A673 (cell line): ENCODE results near the gene SAFB2. TPM values are rescaled to one million over a fixed set of nuclear protein-coding genes. Genes with fewer than 3 reads are reported as not detected.
A peak's percentile ranks its signal among the peaks of the same experiment; 100 is the strongest.

Experiments
- BruUV-seq: library from RNA; stranded (reverse); fragments of 400-500 nt; replicated peaks from 2 replicates; lab custom pipeline; 2021; lab: Mats Ljungman, UMichigan
- CTCF ChIA-PET: fragments of 300-600 bp; sonication (Branson Sonifier 250); formaldehyde crosslinking; loops from one replicate; lab custom pipeline; 2022; ENCODE audit warnings: antibody characterized with exemption; lab: Charles Lee
- POLR2A ChIA-PET: fragments of 300-600 bp; sonication (Branson Sonifier 250); formaldehyde crosslinking; loops from one replicate; lab custom pipeline; 2022; ENCODE audit warnings: antibody characterized with exemption; ENCODE audit not compliant: low non-redundant PET; lab: Charles Lee
- DNase-seq: peaks from one replicate; pipeline ENCODE4 v3.0.0-alpha.2; 2015; ENCODE audit warnings: low spot score
- H3K27ac ChIP-seq: fragments of 200-600 bp; sonication (generic); 2 replicates; pipeline ENCODE4 v1.5.1; 2016; ENCODE audit warnings: mixed run types, low read depth, mild to moderate bottlenecking, mixed read lengths, antibody characterized with exemption, low read length; ENCODE audit not compliant: poor library complexity, severe bottlenecking
- H3K27me3 ChIP-seq: fragments of 200-600 bp; sonication (generic); replicated peaks from 2 replicates; pipeline ENCODE4 v1.6.1; 2017; ENCODE audit warnings: mixed run types, low read depth, mild to moderate bottlenecking, mixed read lengths, antibody characterized with exemption, low read length; ENCODE audit not compliant: insufficient read depth, poor library complexity
- H3K36me3 ChIP-seq: fragments of 200-600 bp; sonication (generic); 2 replicates; pipeline ENCODE4 v1.6.1; 2016; ENCODE audit warnings: mixed run types, mild to moderate bottlenecking, mixed read lengths, antibody characterized with exemption, low read length; ENCODE audit not compliant: insufficient read depth, poor library complexity, severe bottlenecking
- H3K4me1 ChIP-seq: fragments of 200-600 bp; sonication (generic); 2 replicates; pipeline ENCODE4 v1.6.1; 2017; ENCODE audit warnings: mixed run types, mild to moderate bottlenecking, mixed read lengths, antibody characterized with exemption, low read length; ENCODE audit not compliant: insufficient read depth, poor library complexity, severe bottlenecking
- H3K4me3 ChIP-seq: fragments of 200-600 bp; sonication (generic); 2 replicates; pipeline ENCODE4 v1.5.1; 2016; ENCODE audit warnings: low read depth, mixed run types, mild to moderate bottlenecking, mixed read lengths, low read length; ENCODE audit not compliant: poor library complexity, severe bottlenecking
- H3K9me3 ChIP-seq: fragments of 200-600 bp; sonication (generic); 2 replicates; pipeline ENCODE4 v1.6.1; 2016; ENCODE audit warnings: mixed run types, low read depth, mild to moderate bottlenecking, mixed read lengths, antibody characterized with exemption, low read length; ENCODE audit not compliant: poor library complexity, severe bottlenecking
- EZH2 ChIP-seq: fragments of 200-600 bp; sonication (generic); IDR thresholded peaks from 2 replicates; pipeline ENCODE4 v1.6.1; 2017; ENCODE audit warnings: borderline replicate concordance, low read depth, mild to moderate bottlenecking, mixed read lengths, antibody characterized with exemption, low read length; ENCODE audit not compliant: poor library complexity, severe bottlenecking
- intact Hi-C: fragments of 100-400 bp; cut with micrococcal nuclease; formaldehyde crosslinking; loops from one replicate; pipeline ENCODE4 v1.10.0; 2022; ENCODE audit not compliant: unreplicated experiment
- total RNA-seq: library from RNA; stranded (reverse); gene quantifications from 2 replicates; pipeline ENCODE4 v1.2.3, GENCODE V29; 2021
- TF ChIP-seq, protein P1 (sequence below): fragments of 300-800, 200-600 bp; sonication (generic); conservative IDR thresholded peaks from 2 replicates; pipeline ENCODE4 v1.5.1; 2017; ENCODE audit warnings: low read depth, mild to moderate bottlenecking, antibody characterized with exemption, low read length, moderate library complexity, mixed read lengths

Gene SAFB2
- total RNA-seq, 1 experiment from 2014 or later = 153 TPM

DNA sequence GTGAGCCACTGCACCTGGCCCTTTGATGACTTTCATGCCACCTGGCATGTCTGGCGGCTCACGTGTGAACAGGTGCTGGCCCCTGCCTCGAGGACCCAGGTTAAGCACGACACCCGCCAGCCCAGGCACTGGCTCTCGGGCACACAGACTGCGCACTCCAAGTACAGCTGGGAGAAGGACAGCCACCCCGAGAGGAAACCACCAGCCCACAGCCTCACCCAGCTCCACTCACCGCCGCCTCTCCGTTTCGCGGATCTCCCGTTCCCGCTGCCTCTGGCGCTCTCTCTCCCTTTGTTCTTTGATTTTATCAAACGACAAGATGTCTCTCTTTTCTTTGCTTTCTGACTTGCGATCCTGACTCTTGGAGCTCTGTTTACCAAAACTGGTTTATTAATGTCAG is 27.4 kb downstream of the SAFB2 start:
- Histone ChIP-seq H3K27ac (no peak overlapping the region), H3K36me3 (peaks cover 95% of the 10 kb centered on the region), H3K4me3 (no peak overlapping the region), H3K27me3 (no peaks in the 10 kb centered on the region), H3K4me1 (peaks cover 23% of the 10 kb centered on the region), H3K9me3 (no peaks in the 10 kb centered on the region)
- no TSS peak for BruUV-seq
- intact Hi-C loops = no loop called here
- DNase-seq = no peak
- TF ChIP-seq, protein P1, sequence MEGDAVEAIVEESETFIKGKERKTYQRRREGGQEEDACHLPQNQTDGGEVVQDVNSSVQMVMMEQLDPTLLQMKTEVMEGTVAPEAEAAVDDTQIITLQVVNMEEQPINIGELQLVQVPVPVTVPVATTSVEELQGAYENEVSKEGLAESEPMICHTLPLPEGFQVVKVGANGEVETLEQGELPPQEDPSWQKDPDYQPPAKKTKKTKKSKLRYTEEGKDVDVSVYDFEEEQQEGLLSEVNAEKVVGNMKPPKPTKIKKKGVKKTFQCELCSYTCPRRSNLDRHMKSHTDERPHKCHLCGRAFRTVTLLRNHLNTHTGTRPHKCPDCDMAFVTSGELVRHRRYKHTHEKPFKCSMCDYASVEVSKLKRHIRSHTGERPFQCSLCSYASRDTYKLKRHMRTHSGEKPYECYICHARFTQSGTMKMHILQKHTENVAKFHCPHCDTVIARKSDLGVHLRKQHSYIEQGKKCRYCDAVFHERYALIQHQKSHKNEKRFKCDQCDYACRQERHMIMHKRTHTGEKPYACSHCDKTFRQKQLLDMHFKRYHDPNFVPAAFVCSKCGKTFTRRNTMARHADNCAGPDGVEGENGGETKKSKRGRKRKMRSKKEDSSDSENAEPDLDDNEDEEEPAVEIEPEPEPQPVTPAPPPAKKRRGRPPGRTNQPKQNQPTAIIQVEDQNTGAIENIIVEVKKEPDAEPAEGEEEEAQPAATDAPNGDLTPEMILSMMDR = no peak
- TF ChIP-seq EZH2 = no peak
- ChIA-PET POLR2A (no interaction called here), CTCF (no interaction called here)

DNA sequence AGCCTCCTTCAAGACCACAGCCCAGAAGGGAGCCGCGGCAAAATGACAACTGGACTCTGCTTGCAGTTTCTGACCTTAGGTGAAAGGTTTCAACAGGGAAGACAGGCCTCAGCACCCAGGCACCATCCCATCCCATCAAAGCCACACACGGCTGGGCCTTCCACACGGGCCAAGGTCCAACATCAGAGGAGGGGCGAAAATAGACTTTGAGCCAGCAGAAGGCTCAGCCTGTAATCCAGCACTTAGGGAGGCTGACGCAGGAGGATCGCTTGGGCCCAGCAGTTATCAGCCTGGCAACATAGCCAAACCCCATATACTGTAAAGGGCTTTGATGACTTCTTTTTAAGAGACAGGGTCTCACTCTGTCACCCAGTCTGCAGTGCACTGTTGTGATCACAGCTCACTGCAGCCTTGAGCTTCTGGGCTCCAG is 28.0 kb downstream of the SAFB2 start:
- Histone ChIP-seq H3K36me3 (peaks cover 94% of the 10 kb centered on the region), H3K27ac (no peak overlapping the region), H3K9me3 (no peaks in the 10 kb centered on the region), H3K4me1 (peaks cover 23% of the 10 kb centered on the region), H3K27me3 (no peaks in the 10 kb centered on the region), H3K4me3 (no peak overlapping the region)
- no peak for TF ChIP-seq EZH2
- TF ChIP-seq, protein P1 = no peak
- BruUV-seq = no TSS peak
- POLR2A ChIA-PET = interaction anchor here (0.6 kb wide), 1 partner anchor 366 kb away, joined by 4 read pairs; no protein-coding TSS in a partner anchor
- intact Hi-C loops = no loop called here
- CTCF ChIA-PET = no interaction called here
- no peak for DNase-seq

DNA sequence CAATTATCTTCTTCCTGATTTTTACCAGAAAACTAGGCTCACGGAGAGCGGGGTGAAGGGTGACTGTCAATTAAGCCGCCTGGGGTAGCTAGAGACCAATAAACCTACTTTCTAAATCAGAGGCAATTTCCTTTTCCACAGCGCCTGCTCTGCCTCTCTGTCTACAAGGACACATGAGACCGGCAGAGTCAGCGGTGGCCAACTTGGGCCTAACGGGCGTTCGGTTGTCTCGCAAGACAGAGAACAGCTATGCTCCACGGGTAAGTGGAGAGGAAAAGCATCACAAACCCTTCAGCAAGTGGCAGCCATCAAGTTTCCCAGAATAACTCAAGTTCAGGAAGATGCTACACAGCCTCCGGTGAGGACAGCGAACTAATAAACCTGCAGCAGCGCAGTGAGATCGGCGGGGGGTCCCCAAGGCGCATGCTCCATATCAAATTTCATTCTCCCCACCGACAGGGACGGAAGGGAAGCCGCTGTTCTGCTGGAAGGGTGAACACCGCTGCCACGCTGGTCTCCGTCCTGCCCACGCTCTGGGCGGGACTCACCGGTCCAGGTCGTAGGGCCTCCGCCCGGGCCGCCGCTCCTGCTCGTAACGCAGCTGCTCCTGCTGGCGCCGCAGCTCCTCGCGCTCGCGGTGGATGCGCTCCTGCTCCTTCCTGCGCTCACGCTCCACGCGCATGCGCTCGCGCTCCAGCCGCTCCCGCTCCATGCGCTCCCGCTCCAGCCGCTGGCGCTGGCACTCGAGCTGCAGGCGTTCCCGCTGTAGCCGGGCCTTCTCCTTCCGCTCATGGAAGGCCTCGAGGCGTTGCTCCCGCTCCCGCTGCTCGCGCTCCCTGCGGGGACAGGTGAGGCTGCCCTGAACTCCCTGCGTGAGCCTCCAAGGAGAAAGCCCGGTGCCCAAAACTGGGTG is 29.0 kb downstream of the SAFB2 start:
- Histone ChIP-seq H3K27me3 (no peaks in the 10 kb centered on the region), H3K4me1 (peaks cover 27% of the 10 kb centered on the region), H3K4me3 (peak overlapping the region; percentile 2), H3K27ac (peak overlapping the region; percentile 59), H3K9me3 (no peaks in the 10 kb centered on the region), H3K36me3 (peaks cover 94% of the 10 kb centered on the region)
- ChIA-PET CTCF (interaction anchor here (0.8 kb wide), 1 partner anchor 155 kb away, joined by 9 read pairs; no protein-coding TSS in a partner anchor), POLR2A (interaction anchor here (0.6 kb wide), 1 partner anchor 365 kb away, joined by 4 read pairs; no protein-coding TSS in a partner anchor)
- intact Hi-C loops = no loop called here
- TF ChIP-seq, protein P1 = no peak
- no peak for TF ChIP-seq EZH2
- peak; percentile 85 for DNase-seq
- no TSS peak for BruUV-seq
